GM12878 (cell line): Measurements from ENCODE around the gene TMEM151A. TPM values are rescaled to one million over a fixed set of nuclear protein-coding genes. Genes with fewer than 3 reads are reported as not detected.

Source experiments
- E2F4 ChIP-seq: IDR thresholded peaks from 2 replicates; pipeline ENCODE4 v1.6.1; 2012; ENCODE audit warnings: low read depth, low read length, improper control_type of control experiment
- EZH2 ChIP-seq: IDR thresholded peaks from 2 replicates; pipeline ENCODE4 v1.6.1; 2012; ENCODE audit warnings: low read depth, mild to moderate bottlenecking, control low read depth, inconsistent platforms, low read length, borderline replicate concordance; ENCODE audit not compliant: control insufficient read depth
- FOXK2 ChIP-seq: fragments of 450-650 bp; IDR thresholded peaks from 2 replicates; pipeline ENCODE4 v1.6.1; 2017; ENCODE audit warnings: mild to moderate bottlenecking, moderate library complexity
- FOXM1 ChIP-seq: IDR thresholded peaks from 2 replicates; pipeline ENCODE4 v1.6.1; 2012; ENCODE audit warnings: low read depth, mild to moderate bottlenecking, inconsistent platforms, low read length, moderate library complexity
- HDGF ChIP-seq: fragments of 450-650 bp; IDR thresholded peaks from 2 replicates; pipeline ENCODE4 v1.6.1; 2016; ENCODE audit warnings: antibody characterized with exemption
- JUND ChIP-seq: IDR thresholded peaks from 2 replicates; pipeline ENCODE4 v1.6.1; 2012; ENCODE audit warnings: low read depth, mild to moderate bottlenecking, low read length, improper control_type of control experiment, moderate library complexity
- LARP7 ChIP-seq: fragments of 450-650 bp; IDR thresholded peaks from 2 replicates; pipeline ENCODE4 v1.6.1; 2017; ENCODE audit warnings: mild to moderate bottlenecking
- NFXL1 ChIP-seq: fragments of 450-650 bp; IDR thresholded peaks from 2 replicates; pipeline ENCODE4 v1.6.1; 2017; ENCODE audit warnings: antibody characterized with exemption, mild to moderate bottlenecking, borderline replicate concordance
- NKRF ChIP-seq: fragments of 450-650 bp; conservative IDR thresholded peaks from 2 replicates; pipeline ENCODE4 v1.6.1; 2017; ENCODE audit warnings: mild to moderate bottlenecking, moderate library complexity
- NR2C1 ChIP-seq: fragments of 450-650 bp; IDR thresholded peaks from 2 replicates; pipeline ENCODE4 v1.6.1; 2017; ENCODE audit warnings: antibody characterized with exemption, mild to moderate bottlenecking, moderate library complexity
- PKNOX1 ChIP-seq: fragments of 450-650 bp; IDR thresholded peaks from 2 replicates; pipeline ENCODE4 v1.6.1; 2016; ENCODE audit warnings: mild to moderate bottlenecking
- POLR2A ChIP-seq: IDR thresholded peaks from 2 replicates; pipeline ENCODE4 v1.6.1; 2011; ENCODE audit warnings: low read depth, mild to moderate bottlenecking, low read length
- SIX5 ChIP-seq: IDR thresholded peaks from 2 replicates; pipeline ENCODE4 v1.6.1; 2011; ENCODE audit warnings: mild to moderate bottlenecking, low read depth, low read length, moderate library complexity; ENCODE audit not compliant: severe bottlenecking
- ZNF592 ChIP-seq: fragments of 450-650 bp; IDR thresholded peaks from 2 replicates; pipeline ENCODE4 v1.6.1; 2017; ENCODE audit warnings: mild to moderate bottlenecking, moderate library complexity
- ZNF687 ChIP-seq: fragments of 450-650 bp; IDR thresholded peaks from 2 replicates; pipeline ENCODE4 v1.6.1; 2017; ENCODE audit warnings: mild to moderate bottlenecking, moderate library complexity
- polyA plus RNA-seq, 11 experiments: library from polyadenylated mRNA; depleted of rRNA in 4 of 11; unstranded in 6 of 11; stranded (reverse) in 5 of 11; fragments of >200 nt; fragmentation: Nextera tagmentation in 4 of 11; fragmentation: Illumina TruSeq in 1 of 11; extraction: Ambion mirVana in 4 of 11; extraction: Trizol in 1 of 11; gene quantifications; 1 replicate in 1 of 11; 2 replicates in 10 of 11; pipeline versions ENCODE4 v1.2.1 to v1.2.3, GENCODE V29; 2011 to 2016; ENCODE audit warnings: inconsistent platforms in 2 of 11, missing spikeins in 2 of 11, low read depth in 1 of 11
- total RNA-seq, 4 experiments: library from RNA; depleted of rRNA in 3 of 4; stranded (reverse); fragments of >200 nt in 3 of 4; fragmentation: Illumina TruSeq in 1 of 4; extraction: Trizol in 1 of 4; gene quantifications; 2 replicates each; pipeline versions ENCODE4 v1.2.1 to v1.2.3, GENCODE V29; 2013 to 2021

Gene TMEM151A
- total and polyA plus RNA-seq, 10 of the 15 experiments (the other 5 are each of a cell fraction or from before 2014, with no cell fraction given) = not detected

- peak; percentile 59; the same call in 1 of the 2 replicates for TF ChIP-seq ZNF687
- peak; percentile 41 for TF ChIP-seq POLR2A
- peak; percentile 26; the same call in 1 of the 2 replicates for TF ChIP-seq PKNOX1
- peak; percentile 18; the same call in 1 of the 2 replicates for TF ChIP-seq LARP7
- TF ChIP-seq NKRF = no peak
- no peak for TF ChIP-seq EZH2
- TF ChIP-seq HDGF = no peak
- no peak for TF ChIP-seq NFXL1
- no peak for TF ChIP-seq SIX5
- TF ChIP-seq E2F4 = no peak
- no peak for TF ChIP-seq FOXK2
- no peak; the same call in 1 of the 2 replicates for TF ChIP-seq NR2C1
- peak; percentile 45; the same call in 1 of the 2 replicates for TF ChIP-seq FOXM1
- no peak for TF ChIP-seq ZNF592
- peak; percentile 50; the same call in 1 of the 2 replicates for TF ChIP-seq JUND
Measured at GRCh38 chr11:66336234-66337102, 44.8 kb downstream of the TMEM151A start, which contains the start of gene RIN1 (continued).
